H1 (cell line): Measurements from ENCODE around the gene ZWILCH. TPM values are rescaled to one million over a fixed set of nuclear protein-coding genes. Genes with fewer than 3 reads are reported as not detected.
"Not testable (repeated sequence)": the region's sequence is repeated elsewhere in the genome, so short reads cannot be mapped to it uniquely, and the experiment has no call there.

Experiments
- CTCF ChIA-PET: fragments of 300-600 bp; sonication (Branson Sonifier 250); formaldehyde crosslinking; loops from one replicate; lab custom pipeline; 2021; ENCODE audit not compliant: partially characterized antibody; lab: Charles Lee
- POLR2A ChIA-PET: fragments of 300-600 bp; sonication (Branson Sonifier 250); formaldehyde crosslinking; loops from one replicate; lab custom pipeline; 2021; ENCODE audit warnings: inconsistent platforms; ENCODE audit not compliant: partially characterized antibody; lab: Charles Lee
- DNase-seq, 2 experiments: peaks; one replicate each; pipeline versions ENCODE4 v3.0.0 to v3.0.0-alpha.2; 2010 to 2022; ENCODE audit warnings: low spot score in 2 of 2, low read depth in 1 of 2, mixed read lengths in 1 of 2
- FAIRE-seq: peaks from 2 replicates; lab custom pipeline; 2011; peaks lifted over from hg19 to GRCh38; lab: Jason Lieb, UNC
- H2AFZ ChIP-seq: 2 replicates; pipeline ENCODE4 v1.8.1; 2012; ENCODE audit warnings: low read length, inconsistent platforms
- H2AK5ac ChIP-seq: 2 replicates; pipeline ENCODE4 v1.6.1; 2013; ENCODE audit warnings: low read depth, low read length
- H2BK120ac ChIP-seq: replicated peaks from 2 replicates; pipeline ENCODE3; 2013; ENCODE audit warnings: low read depth, low read length, inconsistent platforms
- H2BK12ac ChIP-seq: 2 replicates; pipeline ENCODE4 v1.6.1; 2013; ENCODE audit warnings: low read depth, low read length
- H2BK15ac ChIP-seq: 2 replicates; pipeline ENCODE4 v1.6.1; 2013; ENCODE audit warnings: low read length
- H2BK20ac ChIP-seq: 2 replicates; pipeline ENCODE4 v1.6.1; 2013; ENCODE audit warnings: low read length
- H2BK5ac ChIP-seq: 2 replicates; pipeline ENCODE4 v1.6.1; 2013; ENCODE audit warnings: low read depth, low read length
- H3K14ac ChIP-seq: 2 replicates; pipeline ENCODE4 v1.6.1; 2013; ENCODE audit warnings: inconsistent platforms; ENCODE audit not compliant: insufficient read length
- H3K18ac ChIP-seq: 2 replicates; pipeline ENCODE4 v1.6.1; 2013; ENCODE audit warnings: low read length; ENCODE audit errors: extremely low read depth
- H3K23ac ChIP-seq: 2 replicates; pipeline ENCODE4 v1.6.1; 2013; ENCODE audit warnings: inconsistent platforms; ENCODE audit not compliant: insufficient read length
- H3K23me2 ChIP-seq: 2 replicates; pipeline ENCODE4 v1.6.1; 2013; ENCODE audit warnings: low read depth, low read length
- H3K27ac ChIP-seq: 2 replicates; pipeline ENCODE4 v1.6.1; 2011; ENCODE audit warnings: low read depth, low read length, inconsistent platforms
- H3K27me3 ChIP-seq, 4 experiments: replicated peaks in 1 of 4; 1 replicate in 1 of 4; 2 replicates in 3 of 4; pipeline versions ENCODE4 v1.6.1 to v1.8.1; 2011 to 2013; ENCODE audit warnings: low read length in 3 of 4, mild to moderate bottlenecking in 3 of 4, inconsistent platforms in 2 of 4, mixed read lengths in 2 of 4, moderate library complexity in 1 of 4; ENCODE audit not compliant: control insufficient read depth in 3 of 4, insufficient read depth in 3 of 4; ENCODE audit errors: extremely low read depth in 1 of 4
- H3K36me3 ChIP-seq, 4 experiments: 2 replicates each; pipeline versions ENCODE4 v1.6.1 to v1.8.1; 2011 to 2013; ENCODE audit warnings: mild to moderate bottlenecking in 4 of 4, low read length in 3 of 4, moderate library complexity in 2 of 4, control low read depth in 1 of 4, inconsistent platforms in 1 of 4; ENCODE audit not compliant: insufficient read depth in 4 of 4, control insufficient read depth in 2 of 4
- H3K4ac ChIP-seq: replicated peaks from 2 replicates; pipeline ENCODE3; 2013; ENCODE audit warnings: low read length, low read depth, mixed read lengths, inconsistent platforms; ENCODE audit not compliant: insufficient read length
- H3K4me1 ChIP-seq, 4 experiments: replicated peaks in 1 of 4; 1 replicate in 1 of 4; 2 replicates in 3 of 4; pipeline versions ENCODE4 v1.6.1 to v1.8.1; 2011 to 2013; ENCODE audit warnings: low read length in 3 of 4, inconsistent platforms in 2 of 4, mixed read lengths in 1 of 4; ENCODE audit not compliant: insufficient read depth in 4 of 4, control insufficient read depth in 3 of 4
- H3K4me2 ChIP-seq, 2 experiments: 2 replicates each; pipeline versions ENCODE4 v1.6.1 to v1.8.1; 2011 to 2013; ENCODE audit warnings: low read depth in 2 of 2, low read length in 2 of 2, control low read depth in 1 of 2, inconsistent platforms in 1 of 2, mild to moderate bottlenecking in 1 of 2; ENCODE audit not compliant: insufficient read depth in 1 of 2
- H3K4me3 ChIP-seq, 4 experiments: fragments of 200-600, 300-600 bp in 1 of 4; sonication (generic), shearing (Covaris generic), sonication (Bioruptor Twin) in 1 of 4; 2 replicates each; pipeline versions ENCODE4 v1.5.1 to v1.8.1; 2011 to 2016; ENCODE audit warnings: low read length in 4 of 4, low read depth in 3 of 4, control low read depth in 2 of 4, inconsistent platforms in 2 of 4, mild to moderate bottlenecking in 2 of 4, mixed read lengths in 1 of 4, moderate library complexity in 1 of 4; ENCODE audit not compliant: insufficient read depth in 2 of 4; ENCODE audit errors: extremely low read depth in 1 of 4
- H3K56ac ChIP-seq: replicated peaks from 2 replicates; pipeline ENCODE3; 2013; ENCODE audit warnings: low read depth, mild to moderate bottlenecking, mixed read lengths, low read length, inconsistent platforms; ENCODE audit not compliant: insufficient read length
- H3K79me1 ChIP-seq: 2 replicates; pipeline ENCODE4 v1.6.1; 2013; ENCODE audit warnings: low read depth, low read length, control low read depth
- H3K79me2 ChIP-seq, 2 experiments: 2 replicates each; pipeline versions ENCODE4 v1.6.1 to v1.8.1; 2012 to 2013; ENCODE audit warnings: low read length in 2 of 2, mild to moderate bottlenecking in 2 of 2, inconsistent platforms in 1 of 2; ENCODE audit not compliant: insufficient read depth in 2 of 2, control insufficient read depth in 1 of 2
- H3K9ac ChIP-seq, 4 experiments: replicated peaks in 1 of 4; 1 replicate in 1 of 4; 2 replicates in 3 of 4; pipeline versions ENCODE4 v1.6.1 to v1.8.1; 2011 to 2013; ENCODE audit warnings: low read depth in 3 of 4, low read length in 3 of 4, control low read depth in 2 of 4, mild to moderate bottlenecking in 2 of 4, moderate library complexity in 2 of 4, inconsistent platforms in 1 of 4; ENCODE audit errors: extremely low read depth in 1 of 4
- H3K9me3 ChIP-seq, 2 experiments: 2 replicates each; pipeline versions ENCODE4 v1.6.1 to v1.8.1; 2012 to 2013; ENCODE audit warnings: mild to moderate bottlenecking in 2 of 2, moderate library complexity in 2 of 2, control low read depth in 1 of 2, inconsistent platforms in 1 of 2, low read depth in 1 of 2, low read length in 1 of 2, mixed read lengths in 1 of 2; ENCODE audit not compliant: insufficient read depth in 2 of 2
- H4K20me1 ChIP-seq, 2 experiments: replicated peaks in 1 of 2; 2 replicates each; pipeline versions ENCODE3 to v1.8.1; 2011 to 2013; ENCODE audit warnings: inconsistent platforms in 2 of 2, low read length in 2 of 2, mild to moderate bottlenecking in 1 of 2; ENCODE audit not compliant: insufficient read depth in 2 of 2, control insufficient read depth in 1 of 2
- H4K5ac ChIP-seq: 2 replicates; pipeline ENCODE4 v1.6.1; 2013; ENCODE audit warnings: low read length, low read depth, mixed read lengths, inconsistent platforms; ENCODE audit not compliant: insufficient read length
- H4K8ac ChIP-seq: 2 replicates; pipeline ENCODE4 v1.8.0; 2013; ENCODE audit warnings: mild to moderate bottlenecking, moderate library complexity, low read length, inconsistent platforms; ENCODE audit not compliant: insufficient read depth; ENCODE audit errors: extremely low read depth
- H4K91ac ChIP-seq: replicated peaks from 2 replicates; pipeline ENCODE3; 2013; ENCODE audit warnings: low read length, mixed read lengths, inconsistent platforms; ENCODE audit not compliant: insufficient read length
- WGBS, 2 experiments: shearing (Covaris generic) in 1 of 2; methylation state at CpG; one replicate each; pipeline versions ENCODE4 v1.1.6 to v1.1.7; 2013 to 2015; ENCODE audit warnings: low lambda C conversion rate in 2 of 2, mixed read lengths in 2 of 2, inconsistent platforms in 1 of 2, low coverage in 1 of 2, missing lambda C conversion rate in 1 of 2; ENCODE audit not compliant: insufficient replicate concordance in 2 of 2, insufficient coverage in 1 of 2, insufficient read length in 1 of 2; ENCODE audit errors: extremely low coverage in 1 of 2, missing lambda C conversion rate in 1 of 2; 5-methylcytosine and 5-hydroxymethylcytosine counted together
- polyA plus RNA-seq, 7 experiments: library from polyadenylated mRNA; depleted of rRNA in 3 of 7; stranded (reverse) in 5 of 7; unstranded in 2 of 7; fragments of >200 nt in 5 of 7; fragments of 200-250 nt in 2 of 7; gene quantifications; 1 replicate in 5 of 7; 2 replicates in 1 of 7; 4 replicates in 1 of 7; pipeline versions ENCODE4 v1.2.1 to v1.2.3, GENCODE V29; 2011 to 2013; ENCODE audit warnings: missing spikeins in 2 of 7, mixed read lengths in 2 of 7
- total RNA-seq: library from RNA; stranded (reverse); fragmentation: NEBNext Ultra II Directional; extraction: Animal tissue kit (Norgen Biotek cat#: 25700); gene quantifications from 2 replicates; pipeline ENCODE4 v1.2.1, GENCODE V29; 2021

ZWILCH gene
- total and polyA plus RNA-seq, 2 of the 8 experiments (the other 6 are each of a cell fraction or from before 2014, with no cell fraction given): 18.1 to 61.5 TPM

- H2BK20ac ChIP-seq, H3K4me2 ChIP-seq, H3K14ac ChIP-seq, H3K36me3 ChIP-seq, H3K9ac ChIP-seq, DNase-seq, H3K79me2 ChIP-seq, H3K27ac ChIP-seq, H2AFZ ChIP-seq, H3K18ac ChIP-seq, H2BK15ac ChIP-seq, H3K9me3 ChIP-seq, H3K56ac ChIP-seq, H3K4ac ChIP-seq, H4K5ac ChIP-seq, H3K23me2 ChIP-seq, H4K20me1 ChIP-seq, H2BK120ac ChIP-seq, H4K8ac ChIP-seq, H3K79me1 ChIP-seq, H2AK5ac ChIP-seq, H2BK5ac ChIP-seq, CTCF ChIA-PET, H3K4me3 ChIP-seq, H4K91ac ChIP-seq, H3K27me3 ChIP-seq, POLR2A ChIA-PET, FAIRE-seq, H2BK12ac ChIP-seq, H3K23ac ChIP-seq: not testable (repeated sequence)
- H3K4me1 ChIP-seq: peaks cover 5 to 10% (median 7%) of the 10 kb centered on the region in 4 experiments; a peak in 6 of 7 replicates
- 91% methylated on average over 6 of the region's 6 CpGs; no CpG with 5 or more reads in 1 of the 2 experiments for WGBS, 2 experiments
Measured at GRCh38 chr15:66465294-66465693, 39.8 kb upstream of the ZWILCH start.
